GM12892 (cell line): ENCODE data around the gene SEPTIN12.

Experiments used
- POLR2A ChIP-seq: IDR thresholded peaks from 2 replicates; pipeline ENCODE4 v1.6.1; 2011; ENCODE audit warnings: low read depth, low read length, control low read depth
- POLR2AphosphoS5 ChIP-seq: IDR thresholded peaks from 2 replicates; pipeline ENCODE4 v1.6.1; 2011; ENCODE audit warnings: low read depth, low read length, control low read depth
- TAF1 ChIP-seq: IDR thresholded peaks from 2 replicates; pipeline ENCODE4 v1.6.1; 2011; ENCODE audit warnings: low read depth, mild to moderate bottlenecking, control low read depth, low read length, borderline replicate concordance

DNA sequence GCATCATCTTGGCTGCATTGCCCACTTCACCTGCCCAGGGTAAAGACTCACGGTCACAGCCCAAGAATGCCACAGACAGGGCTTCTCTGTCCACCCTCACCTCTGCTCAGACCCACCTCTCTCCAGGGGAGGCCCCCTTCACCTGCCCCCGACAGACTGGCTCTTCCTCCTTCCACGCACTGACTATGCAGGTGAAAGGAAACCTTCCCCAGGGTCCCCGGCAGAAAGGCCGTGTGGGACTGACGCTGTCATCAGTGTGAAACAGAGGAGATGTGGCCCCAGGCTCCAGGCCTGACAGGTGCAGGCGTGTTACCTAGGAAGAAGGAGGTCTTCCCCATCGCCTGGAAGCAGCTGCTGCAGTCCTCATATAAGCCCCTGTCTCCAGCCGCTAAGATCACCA lies 23.6 kb upstream of the SEPTIN12 start:
- no peak for TF ChIP-seq POLR2A
- no peak for TF ChIP-seq POLR2AphosphoS5
- TF ChIP-seq TAF1: no peak
